Inferior parietal cortex (tissue), 1 donor: ENCODE results near the gene ZNF326.

Experiments used
- DNase-seq: peaks from one replicate; pipeline ENCODE4 v3.0.0-alpha.2; 2016; ENCODE audit errors: extremely low spot score

Gene ZNF326, protein sequence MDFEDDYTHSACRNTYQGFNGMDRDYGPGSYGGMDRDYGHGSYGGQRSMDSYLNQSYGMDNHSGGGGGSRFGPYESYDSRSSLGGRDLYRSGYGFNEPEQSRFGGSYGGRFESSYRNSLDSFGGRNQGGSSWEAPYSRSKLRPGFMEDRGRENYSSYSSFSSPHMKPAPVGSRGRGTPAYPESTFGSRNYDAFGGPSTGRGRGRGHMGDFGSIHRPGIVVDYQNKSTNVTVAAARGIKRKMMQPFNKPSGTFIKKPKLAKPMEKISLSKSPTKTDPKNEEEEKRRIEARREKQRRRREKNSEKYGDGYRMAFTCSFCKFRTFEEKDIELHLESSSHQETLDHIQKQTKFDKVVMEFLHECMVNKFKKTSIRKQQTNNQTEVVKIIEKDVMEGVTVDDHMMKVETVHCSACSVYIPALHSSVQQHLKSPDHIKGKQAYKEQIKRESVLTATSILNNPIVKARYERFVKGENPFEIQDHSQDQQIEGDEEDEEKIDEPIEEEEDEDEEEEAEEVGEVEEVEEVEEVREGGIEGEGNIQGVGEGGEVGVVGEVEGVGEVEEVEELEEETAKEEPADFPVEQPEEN

DNA sequence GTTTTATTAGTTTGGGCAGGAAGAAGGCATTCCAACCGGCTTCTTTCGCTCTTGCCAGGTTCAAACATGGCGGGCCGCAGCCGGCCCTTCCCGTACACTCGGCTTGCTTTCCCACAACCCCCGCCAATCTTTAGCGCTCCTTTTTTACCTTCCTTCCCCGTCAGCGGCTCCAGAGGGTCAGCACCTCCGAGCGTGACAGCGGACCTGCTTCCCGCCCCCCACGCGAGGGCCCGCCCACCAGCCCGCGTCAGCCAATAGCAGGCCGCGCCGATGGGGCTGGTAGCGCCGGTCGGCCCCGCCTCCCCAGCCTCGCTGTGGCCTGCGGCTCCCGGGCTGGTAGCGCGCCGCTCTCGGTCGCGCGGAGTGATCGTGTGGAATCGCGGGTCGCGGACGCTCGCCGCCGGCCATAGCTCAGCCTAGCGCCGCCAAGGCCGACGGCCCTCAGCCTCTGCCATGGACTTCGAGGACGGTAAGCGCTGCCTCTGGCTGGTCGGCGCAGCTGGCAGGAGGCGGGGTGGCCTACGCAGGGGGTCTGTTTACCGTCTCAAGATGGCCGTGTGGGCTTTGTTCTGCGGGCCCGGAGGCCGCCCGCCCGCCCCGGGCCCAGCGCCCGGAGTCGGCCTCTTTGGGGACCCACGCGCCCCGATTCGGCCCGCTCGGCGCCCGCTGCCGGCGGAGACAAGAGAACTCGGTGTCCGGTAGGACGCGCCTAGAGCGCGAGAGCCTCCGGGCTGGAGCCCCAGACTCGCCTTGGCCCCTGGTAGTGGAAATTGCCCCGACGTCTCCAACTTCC, at the start of gene ZNF326:
Gene ZNF326, plus strand, starts transcription at position 306 of the 793 bp plus-strand sequence. Its CDS starts 148 bp downstream, at position 454.
- DNase-seq: peak; percentile 88

DNA sequence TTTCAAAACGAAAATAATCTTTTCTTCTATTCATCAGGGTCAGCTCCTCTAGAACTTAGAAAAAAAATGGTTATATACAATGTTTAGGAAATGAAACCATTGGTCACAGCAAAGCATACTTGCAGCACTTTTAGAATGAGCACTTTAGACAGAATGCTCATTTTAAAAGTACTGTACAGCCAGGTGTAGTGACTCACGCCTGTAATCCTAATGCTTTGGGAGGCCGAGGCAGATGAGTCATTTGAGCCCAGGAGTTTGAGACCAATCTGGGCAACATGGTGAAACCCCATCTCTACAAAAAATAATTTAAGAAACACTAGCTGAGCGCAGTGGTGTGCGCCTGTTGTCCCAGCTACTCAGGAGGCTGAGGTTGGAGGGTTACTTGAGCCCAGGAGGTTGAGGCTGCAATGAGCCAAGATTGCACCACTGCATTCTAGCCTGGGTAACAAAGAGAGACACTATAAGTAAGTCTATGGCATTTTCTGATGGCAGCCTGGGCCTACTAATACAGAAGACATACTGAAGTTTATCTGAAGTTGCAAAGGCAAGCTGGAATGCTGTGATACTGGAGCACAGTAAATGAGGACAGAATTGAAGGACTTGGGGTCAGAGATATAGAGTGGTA, 48.9 kb upstream of the ZNF326 start:
- DNase-seq: no peak

DNA sequence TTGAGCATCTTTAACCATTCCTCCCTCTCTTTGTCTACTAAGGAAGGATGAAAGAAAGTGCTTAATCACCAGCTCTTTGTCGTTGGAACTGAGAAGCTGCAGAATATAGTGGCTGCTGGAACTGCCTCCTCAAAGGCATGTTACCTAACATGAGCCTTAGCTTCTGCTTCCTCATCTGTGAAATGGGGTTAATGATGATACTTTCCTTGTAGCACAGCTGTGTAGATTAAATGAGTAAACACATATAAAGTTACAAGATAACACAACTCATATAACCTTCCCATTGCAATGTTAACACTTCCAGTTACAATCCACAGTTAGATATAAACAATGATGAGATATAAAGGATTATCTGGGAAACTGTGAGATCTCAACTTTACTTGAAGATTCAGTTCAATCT, 48.4 kb upstream of the ZNF326 start:
- DNase-seq: no peak

DNA sequence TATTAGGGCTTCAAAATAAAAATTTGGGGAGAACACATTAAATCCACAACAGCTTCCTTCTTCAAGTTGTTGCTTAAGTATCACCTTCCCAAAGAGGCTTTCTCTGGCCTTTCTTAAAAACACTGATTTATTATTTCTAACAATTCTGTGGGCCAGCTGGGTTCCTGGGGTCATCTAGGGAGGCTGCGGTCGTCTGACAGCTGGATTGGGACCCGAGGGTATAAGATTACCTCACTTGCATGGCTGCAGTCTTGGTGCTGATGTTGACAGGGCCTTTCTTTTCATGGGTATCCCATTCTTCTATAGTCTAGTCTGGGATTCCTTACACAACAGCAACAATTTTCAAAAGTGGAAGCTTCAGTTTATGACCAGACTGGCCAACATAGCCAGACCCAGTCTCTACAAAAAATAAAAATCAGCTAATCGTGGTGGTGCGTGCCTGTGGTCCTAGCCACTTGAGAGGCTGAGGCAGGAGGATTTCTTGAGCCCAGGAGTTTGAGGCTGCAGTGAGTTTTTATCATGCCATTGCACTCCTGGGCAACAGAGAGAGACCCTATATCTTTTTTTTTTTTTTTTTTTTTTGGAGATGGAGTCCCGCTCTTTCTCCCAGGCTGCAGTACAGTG, 46.1 kb upstream of the ZNF326 start:
- no peak for DNase-seq

DNA sequence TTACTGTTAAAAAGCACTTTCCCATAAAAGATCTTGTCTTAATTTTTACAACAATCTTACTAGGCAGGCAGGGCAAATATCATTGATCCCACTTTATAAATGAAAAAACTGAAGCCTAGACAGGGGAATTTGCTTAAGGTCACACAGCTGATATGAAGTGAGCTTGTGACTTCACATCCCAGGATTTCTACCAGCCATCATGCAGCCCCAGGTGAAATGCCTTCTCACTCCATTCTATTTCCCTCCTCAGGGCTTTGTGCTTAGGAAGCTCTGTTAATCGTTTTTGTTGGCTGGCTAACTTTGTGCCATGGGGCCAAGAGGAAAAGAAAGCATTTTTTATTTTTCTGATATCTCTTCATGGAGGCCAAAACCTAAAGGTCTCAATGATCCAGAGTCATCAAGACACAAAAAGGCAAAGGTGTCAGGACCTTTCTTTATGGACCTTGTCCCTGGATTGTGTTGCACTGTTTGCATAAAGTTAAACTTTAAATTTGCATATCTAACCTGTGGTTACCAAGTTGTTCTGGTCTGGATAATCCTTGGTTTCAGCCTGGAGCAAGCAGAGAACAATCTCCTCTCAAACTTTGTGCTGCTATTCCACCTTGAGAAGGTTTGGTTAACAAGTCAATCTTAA, 44.8 kb upstream of the ZNF326 start:
- DNase-seq: no peak

DNA sequence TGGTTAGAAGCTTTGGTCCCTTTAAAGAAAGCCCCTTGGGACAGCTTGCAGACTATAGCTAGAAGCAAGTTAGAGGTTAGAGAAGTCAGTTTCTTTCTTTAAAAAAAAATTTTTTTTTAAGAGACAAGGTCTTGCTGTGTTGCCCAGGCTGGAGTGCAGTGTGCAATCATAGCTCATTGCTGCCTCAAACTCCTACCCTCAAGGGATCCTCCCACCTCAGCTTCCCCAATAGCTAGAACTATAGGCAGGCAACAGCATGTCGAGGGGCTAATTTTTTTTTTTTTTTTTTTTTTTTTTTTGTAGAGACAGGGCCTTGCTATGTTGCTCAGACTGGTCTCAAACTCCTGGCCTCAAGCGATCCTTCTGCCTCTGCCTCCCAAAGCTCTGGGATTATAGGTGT, 44.2 kb upstream of the ZNF326 start:
- DNase-seq: no peak

DNA sequence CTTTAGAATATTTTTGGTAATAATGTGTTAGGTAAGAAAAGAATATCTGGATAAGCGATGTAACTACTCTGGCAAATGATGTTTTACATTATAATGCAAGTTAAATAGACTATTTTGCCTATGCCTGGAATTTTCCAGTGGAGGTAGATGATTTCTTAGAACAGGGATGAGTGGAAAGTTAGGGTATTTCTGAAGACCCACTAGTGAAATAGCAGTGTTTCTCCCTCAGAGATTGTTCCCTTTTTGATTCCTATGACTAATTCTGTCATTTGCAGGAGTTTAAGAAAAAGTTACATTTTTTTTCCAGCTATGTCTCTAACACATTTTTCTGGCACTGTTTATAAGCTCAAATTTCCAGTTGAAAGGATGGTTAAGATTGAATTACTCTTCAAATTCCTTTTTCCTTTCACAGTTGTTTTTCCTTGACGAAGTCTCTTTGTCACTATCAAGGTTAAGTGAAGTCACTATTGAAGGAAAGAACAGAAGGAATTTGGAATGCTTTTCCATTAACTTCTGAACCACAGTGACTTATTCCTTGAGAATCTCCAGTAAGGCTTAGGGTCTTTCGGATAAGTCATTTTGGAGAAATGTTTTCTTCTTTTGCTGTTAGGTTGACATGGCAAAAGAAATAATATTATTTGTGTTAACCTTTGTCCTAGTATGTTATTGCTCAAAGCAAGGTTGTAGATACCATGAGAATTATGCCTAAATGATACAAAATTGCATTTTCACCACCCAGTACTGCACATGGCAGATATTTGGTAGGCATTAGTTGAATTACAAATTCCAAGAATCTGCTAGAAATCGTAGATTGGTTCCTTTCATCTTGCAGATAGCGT, 42.9 kb upstream of the ZNF326 start:
- no peak for DNase-seq

DNA sequence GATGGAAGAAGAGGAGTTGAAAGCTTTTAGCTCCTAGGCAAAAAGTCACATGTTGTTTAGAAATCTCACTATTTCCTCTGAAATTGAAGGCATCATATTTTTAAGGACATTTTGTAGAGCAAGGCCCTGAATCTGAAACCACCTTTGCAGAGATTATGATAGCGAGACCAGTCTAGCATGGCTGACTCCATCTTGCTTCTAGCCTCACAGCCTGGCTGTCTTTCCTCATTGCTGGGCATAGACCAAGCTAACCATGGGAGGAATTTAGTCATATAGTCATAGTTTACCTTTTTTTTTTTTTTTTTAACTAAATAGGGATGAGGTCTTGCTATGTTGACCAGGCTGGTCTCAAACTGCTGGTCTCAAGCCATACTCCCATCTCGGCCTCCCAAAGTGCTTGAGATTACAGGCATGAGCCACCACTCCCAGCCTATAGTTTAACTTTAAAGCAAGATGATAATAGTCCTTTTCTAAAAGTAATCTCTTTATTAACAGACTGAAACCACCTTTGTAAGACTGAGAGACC, 42.2 kb upstream of the ZNF326 start:
- DNase-seq: no peak

DNA sequence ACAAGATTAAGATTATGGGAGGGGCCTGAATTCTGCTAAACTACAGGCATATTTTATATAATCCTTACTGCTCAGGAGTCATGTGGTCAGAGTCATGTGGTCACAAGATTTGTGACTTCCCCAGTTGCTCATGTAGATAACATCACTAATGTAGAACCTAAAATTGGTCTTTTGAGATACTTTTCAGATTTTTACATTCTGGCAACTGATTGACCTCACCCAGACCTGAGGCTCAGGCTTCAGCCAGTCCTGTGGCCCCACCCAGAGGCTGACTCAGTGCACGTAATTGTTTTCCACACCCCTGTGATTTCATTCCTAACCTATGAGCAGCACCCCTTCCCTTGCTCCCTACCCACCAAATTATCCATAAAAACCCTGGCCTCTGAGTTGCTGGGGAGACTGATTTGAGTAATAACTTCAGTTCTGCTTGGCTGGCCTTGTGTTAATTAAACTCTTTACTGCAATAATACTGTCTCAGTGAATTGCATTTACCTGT, 41.7 kb upstream of the ZNF326 start:
- no peak for DNase-seq

DNA sequence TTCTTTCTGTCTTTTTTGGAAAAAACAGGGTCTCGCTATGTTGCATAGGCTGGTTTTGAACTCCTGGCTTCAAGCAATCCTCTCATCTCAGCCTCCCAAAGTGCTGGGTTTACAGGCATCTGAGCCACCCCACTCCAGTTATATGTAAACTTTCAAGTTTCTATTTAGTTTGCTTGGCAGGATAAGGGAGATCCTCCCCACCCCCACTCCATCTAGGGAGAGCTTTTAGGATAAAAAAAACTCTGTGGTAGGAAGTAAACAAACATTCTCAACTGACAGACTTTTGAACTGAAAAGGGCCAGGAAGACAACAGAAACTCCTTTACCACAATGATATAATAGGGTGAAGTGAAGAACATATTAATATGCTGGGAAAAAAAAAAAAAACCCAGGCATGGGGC, 41.0 kb upstream of the ZNF326 start:
- DNase-seq: no peak

DNA sequence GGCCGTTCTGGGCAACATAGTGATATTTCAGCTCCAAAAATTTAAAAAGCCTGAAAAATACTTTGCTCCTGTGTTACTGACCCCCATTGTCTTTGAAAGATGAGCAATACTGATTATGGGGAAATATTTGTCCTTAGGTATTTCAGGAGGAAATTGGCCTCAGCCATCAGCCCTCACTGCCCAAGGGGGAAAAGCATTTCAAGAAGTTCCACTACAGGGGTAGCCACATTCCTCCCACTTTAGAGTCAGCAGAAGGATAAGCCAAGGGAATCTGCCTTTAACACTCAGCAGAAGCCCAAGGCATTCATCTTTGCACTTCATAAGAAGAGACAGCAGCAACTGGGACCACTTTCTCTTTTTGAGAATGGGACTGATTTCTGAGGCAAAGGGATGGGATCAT, 40.5 kb upstream of the ZNF326 start:
- DNase-seq: no peak

DNA sequence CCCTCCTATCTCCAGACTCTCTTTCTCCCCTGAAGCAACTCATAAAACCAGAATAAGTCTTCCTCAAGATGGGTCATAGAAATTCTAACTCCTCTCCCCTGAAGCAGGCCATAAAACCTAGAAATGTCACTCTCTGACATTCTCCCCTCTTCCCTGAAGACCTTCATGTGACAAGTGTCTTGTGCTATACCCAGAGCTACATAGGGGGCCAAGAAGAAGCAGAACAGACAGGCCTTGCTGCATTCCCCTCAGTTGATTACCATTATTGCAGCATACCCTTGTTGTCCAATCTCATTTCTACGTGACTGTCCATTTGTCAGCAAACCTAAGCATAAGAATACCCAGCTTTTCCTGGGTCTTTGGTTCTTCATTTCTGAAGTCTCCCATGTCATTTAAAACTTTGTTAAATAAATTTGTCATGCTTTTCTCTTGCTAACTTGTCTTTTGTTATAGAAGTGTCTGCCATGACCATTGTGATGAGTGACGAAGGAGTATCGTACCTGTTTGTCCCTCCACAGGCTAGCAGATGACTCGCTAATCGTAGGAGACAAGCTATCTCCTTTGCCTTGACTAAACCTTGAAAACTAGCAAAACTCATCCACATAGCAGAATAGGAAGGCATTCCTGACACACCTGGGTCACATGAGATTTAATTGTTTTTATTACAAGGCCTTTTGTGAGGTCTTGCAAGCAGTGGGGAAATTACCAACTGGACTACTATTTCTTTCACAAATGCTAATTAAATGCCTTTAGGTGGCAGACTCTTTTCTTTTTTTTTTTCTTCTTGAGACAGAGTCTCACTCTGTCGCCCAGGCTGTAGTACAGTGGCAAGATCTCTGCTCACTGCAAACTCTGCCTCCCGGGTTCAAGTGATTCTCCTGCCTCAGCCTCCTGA, 39.4 kb upstream of the ZNF326 start:
- no peak for DNase-seq

DNA sequence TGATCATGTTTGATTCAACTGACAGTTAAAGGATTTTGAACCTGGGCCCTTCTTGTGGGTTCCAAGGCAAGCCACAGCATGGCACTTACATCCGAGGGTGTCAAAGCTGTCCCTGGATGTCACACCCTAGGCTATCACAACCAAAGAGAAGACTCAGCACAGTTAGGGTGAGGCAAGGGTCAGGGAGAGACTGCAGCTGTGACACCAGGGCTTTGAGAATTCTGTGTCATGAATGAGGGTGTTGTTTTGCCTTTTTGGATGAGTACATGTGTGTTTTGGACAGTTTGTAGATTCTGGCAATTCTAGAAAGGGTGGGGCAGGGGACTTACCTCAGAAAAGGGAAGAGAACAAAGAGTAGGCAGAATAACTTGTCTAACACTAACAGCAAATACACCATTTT, 37.8 kb upstream of the ZNF326 start:
- no peak for DNase-seq

DNA sequence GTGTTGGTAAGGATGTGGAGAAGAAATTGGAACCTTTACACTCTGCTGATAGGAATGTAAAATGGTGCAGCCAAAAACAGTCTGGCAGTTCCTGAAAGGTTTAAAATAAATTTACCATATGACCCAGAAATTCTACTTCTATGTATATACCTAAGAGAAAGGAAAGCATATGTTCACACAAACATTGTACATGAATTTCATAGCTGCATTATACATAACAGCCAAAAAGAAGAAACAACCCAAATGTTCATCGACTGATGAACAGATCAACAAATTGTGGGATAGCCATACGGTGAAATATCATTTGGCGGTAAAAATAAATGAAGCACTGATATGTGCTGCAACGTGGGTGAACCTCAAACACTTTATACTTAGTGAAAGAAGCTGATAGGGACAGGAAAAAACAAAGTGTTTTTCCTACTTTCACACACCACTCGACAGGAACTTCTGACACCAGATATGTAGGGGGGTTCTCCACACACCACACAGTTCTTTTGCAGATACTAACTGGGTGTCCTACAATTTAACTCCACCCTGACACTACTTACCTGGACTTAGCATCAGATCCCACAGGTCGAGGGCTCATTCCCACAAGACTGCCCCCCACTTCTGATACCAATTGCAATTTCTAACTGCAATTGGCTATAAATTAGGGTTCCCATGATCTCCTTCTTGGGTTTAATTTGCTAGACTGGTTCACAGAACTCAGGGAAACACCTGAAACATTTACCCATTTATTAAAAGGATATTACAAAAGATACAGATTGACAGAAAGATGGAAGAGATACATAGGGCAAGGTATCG, 35.9 kb upstream of the ZNF326 start:
- DNase-seq: no peak

DNA sequence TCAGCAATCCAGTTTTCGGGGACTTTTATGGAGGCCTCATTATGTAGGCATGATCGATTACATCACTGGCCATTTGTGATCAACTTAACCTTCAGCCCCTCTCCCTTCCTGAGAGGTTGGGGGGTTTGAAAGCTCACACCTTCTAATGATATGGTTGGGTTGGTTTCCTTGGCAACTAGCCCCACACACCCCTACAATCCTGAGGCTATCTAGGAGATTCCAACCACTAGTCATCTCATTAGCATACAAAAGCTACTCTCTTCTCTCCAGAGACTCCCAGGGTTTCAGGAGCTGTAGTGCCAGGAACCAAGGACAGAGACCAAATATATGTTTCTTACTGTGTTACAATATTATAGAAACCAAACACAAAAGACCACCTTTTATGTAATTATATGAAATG, 35.2 kb upstream of the ZNF326 start:
- no peak for DNase-seq

DNA sequence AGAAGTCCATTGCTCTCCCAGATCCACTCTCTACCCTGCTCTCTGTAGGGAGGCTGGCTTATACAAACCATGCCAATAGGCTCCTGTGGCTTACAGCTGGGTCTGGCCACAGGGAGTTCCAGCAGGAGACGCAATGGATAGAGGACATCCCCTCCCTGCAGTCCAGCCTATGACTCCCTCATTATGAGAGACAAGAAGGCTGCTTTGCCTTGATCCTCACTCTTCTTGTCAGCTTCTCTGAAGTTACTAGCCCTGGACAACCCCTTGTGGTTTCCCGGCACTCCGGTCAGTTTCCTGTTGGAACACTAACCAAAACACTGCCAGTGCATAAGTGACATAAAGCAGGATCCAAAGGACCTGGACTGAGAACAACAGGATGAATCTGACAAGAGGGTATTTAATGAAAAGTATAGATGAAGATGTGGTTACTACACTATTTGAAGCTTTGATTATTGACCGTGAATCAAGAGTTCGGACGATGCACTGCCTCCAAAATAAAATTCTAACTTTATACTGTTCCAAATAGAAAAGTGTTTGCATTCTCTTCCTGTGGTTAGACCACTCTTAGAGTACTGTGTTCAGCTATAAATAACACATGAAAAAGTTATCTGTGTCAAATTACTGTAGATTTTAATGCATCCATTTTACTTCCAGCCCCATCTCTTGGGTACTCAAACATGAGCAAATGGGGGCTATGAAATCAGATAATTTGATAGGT, 32.7 kb upstream of the ZNF326 start:
- no peak for DNase-seq

DNA sequence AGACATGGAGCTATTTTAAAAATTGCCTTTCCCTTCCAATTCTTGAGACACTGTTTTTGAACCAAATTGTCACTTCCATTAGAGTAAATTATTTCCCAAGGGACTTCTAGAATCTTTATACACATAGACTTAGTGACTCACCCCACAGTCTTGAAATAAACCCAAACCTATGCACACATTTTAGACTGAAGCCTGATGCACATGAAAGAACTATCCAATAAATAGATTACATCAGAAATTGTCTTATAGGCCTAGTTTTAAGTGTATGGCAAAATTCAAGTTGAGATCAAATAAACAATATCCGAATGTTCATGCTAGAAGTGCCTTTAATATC, 32.2 kb upstream of the ZNF326 start:
- no peak for DNase-seq
